HepG2 (cell line): Measurements from ENCODE around the gene ALK.

ENCODE experiments used
- ERF ChIP-seq: IDR thresholded peaks from 2 replicates; pipeline ENCODE4 v1.6.1; 2018; ENCODE audit warnings: missing biosample characterization, missing genetic modification reagents
- JUN ChIP-seq: sonication (generic); formaldehyde crosslinking; IDR thresholded peaks from 2 replicates; pipeline ENCODE4 v1.4.0; 2020; ENCODE audit warnings: mild to moderate bottlenecking, missing genetic modification reagents
- ZNF558 ChIP-seq: sonication (generic); formaldehyde crosslinking; IDR thresholded peaks from 2 replicates; pipeline ENCODE4 v1.9.0; 2022; ENCODE audit warnings: mild to moderate bottlenecking, missing genetic modification reagents, borderline replicate concordance
- TF ChIP-seq, protein P1 (sequence below): sonication (generic); formaldehyde crosslinking; IDR thresholded peaks from 2 replicates; pipeline ENCODE4 v1.5.0; 2020; ENCODE audit warnings: mild to moderate bottlenecking, missing genetic modification reagents, moderate library complexity

DNA sequence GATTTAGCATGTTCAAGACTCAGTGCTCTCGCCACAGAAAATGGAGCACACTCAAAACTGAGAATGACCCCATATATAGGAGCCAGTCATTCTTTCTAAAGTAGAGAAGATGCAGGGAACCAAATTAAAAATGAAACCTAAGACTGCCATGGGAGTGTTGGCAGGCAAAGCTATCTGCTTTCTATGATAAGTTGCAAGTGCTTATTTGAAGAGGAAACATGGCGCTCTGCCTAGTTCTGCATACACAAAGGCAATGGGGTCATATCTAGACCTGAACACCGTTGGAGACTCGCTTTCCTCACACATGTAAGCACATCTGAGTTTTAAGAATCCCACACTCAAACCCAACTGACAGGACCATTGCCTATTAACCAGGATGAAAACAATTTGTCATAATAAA, 292.5 kb downstream of the ALK start:
- TF ChIP-seq, protein P1, sequence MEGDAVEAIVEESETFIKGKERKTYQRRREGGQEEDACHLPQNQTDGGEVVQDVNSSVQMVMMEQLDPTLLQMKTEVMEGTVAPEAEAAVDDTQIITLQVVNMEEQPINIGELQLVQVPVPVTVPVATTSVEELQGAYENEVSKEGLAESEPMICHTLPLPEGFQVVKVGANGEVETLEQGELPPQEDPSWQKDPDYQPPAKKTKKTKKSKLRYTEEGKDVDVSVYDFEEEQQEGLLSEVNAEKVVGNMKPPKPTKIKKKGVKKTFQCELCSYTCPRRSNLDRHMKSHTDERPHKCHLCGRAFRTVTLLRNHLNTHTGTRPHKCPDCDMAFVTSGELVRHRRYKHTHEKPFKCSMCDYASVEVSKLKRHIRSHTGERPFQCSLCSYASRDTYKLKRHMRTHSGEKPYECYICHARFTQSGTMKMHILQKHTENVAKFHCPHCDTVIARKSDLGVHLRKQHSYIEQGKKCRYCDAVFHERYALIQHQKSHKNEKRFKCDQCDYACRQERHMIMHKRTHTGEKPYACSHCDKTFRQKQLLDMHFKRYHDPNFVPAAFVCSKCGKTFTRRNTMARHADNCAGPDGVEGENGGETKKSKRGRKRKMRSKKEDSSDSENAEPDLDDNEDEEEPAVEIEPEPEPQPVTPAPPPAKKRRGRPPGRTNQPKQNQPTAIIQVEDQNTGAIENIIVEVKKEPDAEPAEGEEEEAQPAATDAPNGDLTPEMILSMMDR = no peak
- TF ChIP-seq JUN (CRISPR knock-in tag) (no peak), ZNF558 (CRISPR knock-in tag) (no peak), ERF (CRISPR knock-in tag) (no peak)
